Neural progenitor cell (in vitro differentiated cells): ENCODE measurements around the gene SLC52A3.

Experiments
- EZH2 ChIP-seq: fragments of 200-600 bp; sonication (generic); IDR thresholded peaks from 2 replicates; pipeline ENCODE4 v1.6.1; 2017; ENCODE audit warnings: antibody characterized with exemption, mild to moderate bottlenecking, moderate library complexity
- TF ChIP-seq, protein P1 (sequence below): fragments of 200-600 bp; sonication (generic); IDR thresholded peaks from 2 replicates; pipeline ENCODE4 v1.5.1; 2017; ENCODE audit warnings: antibody characterized with exemption, mild to moderate bottlenecking

DNA sequence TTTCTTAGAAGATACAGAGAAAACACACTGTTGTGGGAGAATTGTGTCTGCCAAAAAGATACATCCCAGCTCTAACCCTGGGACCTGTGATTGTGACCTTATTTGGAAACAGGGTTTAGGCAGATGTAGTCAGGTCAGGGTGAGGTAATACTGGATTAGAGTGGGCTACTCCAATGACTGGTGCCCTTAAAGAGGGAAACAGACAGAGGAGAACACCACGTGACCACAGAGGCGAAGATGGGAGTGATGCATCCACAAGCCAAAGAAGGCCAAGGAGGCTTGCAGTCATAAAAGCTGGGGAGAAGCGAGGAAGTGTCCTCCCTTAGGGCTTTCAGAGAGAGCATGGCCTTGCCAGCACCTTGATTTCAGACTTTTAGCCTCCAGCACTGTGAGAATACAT, 35.6 kb downstream of the SLC52A3 start:
- no peak for TF ChIP-seq EZH2
- TF ChIP-seq, protein P1, sequence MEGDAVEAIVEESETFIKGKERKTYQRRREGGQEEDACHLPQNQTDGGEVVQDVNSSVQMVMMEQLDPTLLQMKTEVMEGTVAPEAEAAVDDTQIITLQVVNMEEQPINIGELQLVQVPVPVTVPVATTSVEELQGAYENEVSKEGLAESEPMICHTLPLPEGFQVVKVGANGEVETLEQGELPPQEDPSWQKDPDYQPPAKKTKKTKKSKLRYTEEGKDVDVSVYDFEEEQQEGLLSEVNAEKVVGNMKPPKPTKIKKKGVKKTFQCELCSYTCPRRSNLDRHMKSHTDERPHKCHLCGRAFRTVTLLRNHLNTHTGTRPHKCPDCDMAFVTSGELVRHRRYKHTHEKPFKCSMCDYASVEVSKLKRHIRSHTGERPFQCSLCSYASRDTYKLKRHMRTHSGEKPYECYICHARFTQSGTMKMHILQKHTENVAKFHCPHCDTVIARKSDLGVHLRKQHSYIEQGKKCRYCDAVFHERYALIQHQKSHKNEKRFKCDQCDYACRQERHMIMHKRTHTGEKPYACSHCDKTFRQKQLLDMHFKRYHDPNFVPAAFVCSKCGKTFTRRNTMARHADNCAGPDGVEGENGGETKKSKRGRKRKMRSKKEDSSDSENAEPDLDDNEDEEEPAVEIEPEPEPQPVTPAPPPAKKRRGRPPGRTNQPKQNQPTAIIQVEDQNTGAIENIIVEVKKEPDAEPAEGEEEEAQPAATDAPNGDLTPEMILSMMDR: no peak
